Left ventricle myocardium superior (tissue), 1 donor: Measurements from ENCODE around the gene MRPS9. TPM values are rescaled to one million over a fixed set of nuclear protein-coding genes. Genes with fewer than 3 reads are reported as not detected.

Source experiments
- ATAC-seq: fragments of 200-7000 bp; cut with Tn5 transposase; one replicate; pipeline ENCODE4 v1.9.1; 2020; ENCODE audit warnings: mild to moderate bottlenecking, moderate library complexity
- DNase-seq: peaks from one replicate; pipeline ENCODE4 v3.0.0-alpha.2; 2020
- intact Hi-C: fragments of 100-400 bp; cut with micrococcal nuclease; formaldehyde crosslinking; loops from one replicate; pipeline ENCODE4 v1.11.0; 2022
- total RNA-seq: library from RNA; stranded (reverse); fragmentation: NEBNext Ultra II Directional; extraction: Animal tissue kit (Norgen Biotek cat#: 25700); gene quantifications from one replicate; pipeline ENCODE4 v1.2.1, GENCODE V29; 2021
- donor health status: DM: no; HTN: yes; CAD: no; lungs with severe emphysema.

MRPS9 gene
- total RNA-seq, 1 donor from 2014 or later: 81.8 TPM

DNA sequence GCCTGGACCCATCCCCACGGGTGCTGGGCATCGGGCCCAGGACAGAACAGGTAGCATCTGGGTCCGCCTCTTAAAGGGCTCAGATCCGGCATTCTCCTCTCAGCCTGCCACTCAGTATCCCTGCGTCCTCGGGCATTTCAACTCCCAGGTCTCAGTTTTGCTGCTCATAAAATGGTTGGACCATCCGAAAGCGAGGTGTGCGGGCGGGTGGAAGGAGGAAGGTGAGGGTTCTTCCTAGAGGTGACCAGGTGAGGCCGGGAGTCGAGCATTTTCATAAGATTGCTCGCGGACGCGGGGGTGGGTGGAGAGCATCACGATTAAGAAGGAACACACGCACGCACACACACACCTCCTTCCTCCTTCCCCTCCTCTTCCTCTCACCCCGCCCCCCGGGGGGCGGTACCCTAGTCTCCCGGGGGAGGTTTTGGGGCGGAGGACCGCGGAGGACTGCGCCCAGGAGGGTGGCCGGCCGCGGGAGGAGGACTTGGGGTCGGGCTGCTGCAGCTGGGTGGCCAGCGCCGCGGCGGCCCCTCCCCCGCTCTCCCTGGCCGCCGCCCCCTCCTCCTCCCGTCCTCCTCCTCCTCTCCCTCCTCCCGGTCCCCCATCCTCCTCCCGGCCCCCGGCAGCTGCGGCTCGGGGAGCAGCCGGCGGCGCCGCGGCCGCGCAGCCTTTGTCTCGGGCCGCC is 105.7 kb downstream of the MRPS9 start:
- intact Hi-C loops: no loop called here
- peak; percentile 30 for DNase-seq
- ATAC-seq: no peak

GRCh38 chr2:105144152-105144940 is 106.5 kb downstream of the MRPS9 start:
- DNase-seq (no peak), ATAC-seq (no peak)
- intact Hi-C loops: no loop called here

DNA sequence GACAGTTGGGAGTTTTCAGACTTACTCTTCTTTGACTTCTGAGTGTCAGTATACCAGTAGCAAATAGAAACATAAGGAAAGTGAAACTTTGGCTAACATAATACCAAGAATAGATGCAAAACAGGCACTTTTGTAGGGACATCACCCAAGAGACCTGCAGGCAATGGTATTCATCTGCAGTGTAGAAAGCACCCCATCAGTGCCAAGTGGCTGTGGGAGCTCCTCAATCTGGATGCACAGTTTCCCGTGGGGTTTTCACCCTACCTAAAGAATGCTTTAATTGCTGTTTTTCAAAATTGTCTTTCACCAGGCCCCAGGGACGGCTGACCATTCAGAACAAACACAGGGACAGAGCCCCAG is 107.1 kb downstream of the MRPS9 start:
- DNase-seq (no peak), ATAC-seq (no peak)
- intact Hi-C loops: no loop called here

DNA sequence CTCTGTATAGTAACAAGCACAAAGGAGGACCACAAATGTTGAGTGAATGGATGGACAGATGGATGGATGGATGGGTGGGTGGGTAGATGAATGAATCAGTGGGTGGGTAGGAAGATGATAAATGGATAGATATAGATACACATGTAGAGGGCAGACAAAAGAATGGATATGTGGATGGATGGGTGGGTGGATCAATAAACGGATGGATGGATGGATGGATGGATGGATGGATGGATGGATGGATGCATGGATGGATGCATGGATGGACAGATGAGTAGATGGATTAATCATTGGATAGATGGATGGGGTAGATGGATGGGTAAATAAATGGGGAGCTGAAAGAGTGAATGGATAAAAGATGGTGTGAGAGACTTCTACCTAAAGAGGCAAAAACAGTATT is 111.4 kb downstream of the MRPS9 start:
- ATAC-seq (no peak), DNase-seq (no peak)
- intact Hi-C loops: no loop called here

Other genes with a start within 250 kb of the MRPS9 start
- not detected for gene POU3F3, start 184.0 kb upstream of the MRPS9 start, total RNA-seq
- gene GPR45, start 203.7 kb downstream of the MRPS9 start, total RNA-seq: not detected